ENCODE results near the gene PRDX2. TPM values are rescaled to one million over a fixed set of nuclear protein-coding genes. Genes with fewer than 3 reads are reported as not detected.

The PRDX2 gene
- polyA plus RNA-seq, 1 donor from 2014 or later: 882 TPM

GRCh38 chr19:12833418-12833737 is 31.8 kb upstream of the PRDX2 start:
- H3F3A ChIP-seq (ENCODE audit: insufficient read depth, low read length, poor library complexity, severe bottlenecking): no peaks in the 10 kb centered on the region
- no peaks in the 10 kb centered on the region for H3K9me3 ChIP-seq (ENCODE audit: low read length)
- H3K27ac ChIP-seq (ENCODE audit: low read length): no peak overlapping the region
- no peaks in the 10 kb centered on the region for H3K36me3 ChIP-seq (ENCODE audit: insufficient read depth, low read length)
- peak overlapping the region; percentile 79 for H3K4me3 ChIP-seq (ENCODE audit: low read length)
- no peak overlapping the region for H2AFZ ChIP-seq (ENCODE audit: low read depth, low read length)
- peak overlapping the region; percentile 65 for H3K4me2 ChIP-seq (ENCODE audit: low read length)
- H3K9me2 ChIP-seq (ENCODE audit: insufficient read depth, low read length): no peaks in the 10 kb centered on the region
- H4K20me1 ChIP-seq (ENCODE audit: insufficient read depth): no peaks in the 10 kb centered on the region
- H3K79me2 ChIP-seq (replicated peaks; ENCODE audit: insufficient read depth, low read length): peaks cover 5% of the 10 kb centered on the region
- TF ChIP-seq POLR2AphosphoS5 (IDR thresholded peaks at IDR 0.05): no peak
- no peak for TF ChIP-seq MXI1 (conservative IDR thresholded peaks at IDR 0.05; ENCODE audit: poor library complexity, severe bottlenecking)
- no peak for TF ChIP-seq EP300 (conservative IDR thresholded peaks at IDR 0.05; ENCODE audit: poor library complexity, severe bottlenecking)
- no peak for TF ChIP-seq TAF1 (IDR thresholded peaks at IDR 0.05; ENCODE audit: low read depth)
- peaks cover 56% of the 10 kb centered on the region for H3K27me3 ChIP-seq (ENCODE audit: insufficient read depth, low read depth, low read length)
- H3K9ac ChIP-seq (ENCODE audit: low read length): peak overlapping the region; percentile 45

DNA sequence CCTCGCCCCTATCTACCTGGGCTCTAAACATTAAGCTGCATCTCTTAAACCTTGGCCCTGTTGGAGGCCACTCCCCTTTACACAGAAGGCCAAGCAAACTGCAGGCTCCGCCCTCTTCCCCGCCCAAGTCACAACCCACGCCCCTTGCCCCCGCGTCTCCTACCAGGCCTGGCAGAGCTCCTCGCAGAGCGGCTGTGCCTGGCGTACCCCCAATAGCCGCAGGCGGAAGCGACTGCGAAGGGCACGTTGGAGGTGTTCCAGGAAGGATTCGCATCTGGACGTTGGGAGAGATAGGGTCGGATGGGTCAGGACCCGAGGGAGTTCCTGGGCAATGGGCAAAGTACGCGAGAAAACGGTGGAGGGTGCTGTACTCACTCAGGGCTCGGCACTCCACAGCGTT is 26.9 kb upstream of the PRDX2 start:
- Histone ChIP-seq H3K27ac (ENCODE audit: low read length) (no peak overlapping the region), H2AFZ (ENCODE audit: low read depth, low read length) (no peak overlapping the region), H3K36me3 (ENCODE audit: insufficient read depth, low read length) (no peaks in the 10 kb centered on the region), H3K9me3 (ENCODE audit: low read length) (no peaks in the 10 kb centered on the region), H3K27me3 (ENCODE audit: insufficient read depth, low read depth, low read length) (peaks cover 36% of the 10 kb centered on the region), H3K4me3 (ENCODE audit: low read length) (no peak overlapping the region), H3K4me2 (ENCODE audit: low read length) (no peak overlapping the region), H4K20me1 (ENCODE audit: insufficient read depth) (no peaks in the 10 kb centered on the region), H3K9me2 (ENCODE audit: insufficient read depth, low read length) (no peaks in the 10 kb centered on the region), H3F3A (ENCODE audit: insufficient read depth, low read length, poor library complexity, severe bottlenecking) (no peaks in the 10 kb centered on the region), H3K9ac (ENCODE audit: low read length) (no peak overlapping the region), H3K79me2 (replicated peaks; ENCODE audit: insufficient read depth, low read length) (no peaks in the 10 kb centered on the region)
- TF ChIP-seq TAF1 (IDR thresholded peaks at IDR 0.05; ENCODE audit: low read depth) (no peak), SMC3 (conservative IDR thresholded peaks at IDR 0.05; ENCODE audit: poor library complexity) (no peak), CTCF (IDR thresholded peaks at IDR 0.05; ENCODE audit: poor library complexity, severe bottlenecking) (no peak), EP300 (conservative IDR thresholded peaks at IDR 0.05; ENCODE audit: poor library complexity, severe bottlenecking) (no peak), EZH2 (IDR thresholded peaks at IDR 0.05; ENCODE audit: borderline replicate concordance, insufficient read depth, low read length, poor library complexity, severe bottlenecking) (no peak), POLR2AphosphoS5 (IDR thresholded peaks at IDR 0.05) (no peak), MXI1 (conservative IDR thresholded peaks at IDR 0.05; ENCODE audit: poor library complexity, severe bottlenecking) (no peak)
- TF ChIP-seq, protein P1, sequence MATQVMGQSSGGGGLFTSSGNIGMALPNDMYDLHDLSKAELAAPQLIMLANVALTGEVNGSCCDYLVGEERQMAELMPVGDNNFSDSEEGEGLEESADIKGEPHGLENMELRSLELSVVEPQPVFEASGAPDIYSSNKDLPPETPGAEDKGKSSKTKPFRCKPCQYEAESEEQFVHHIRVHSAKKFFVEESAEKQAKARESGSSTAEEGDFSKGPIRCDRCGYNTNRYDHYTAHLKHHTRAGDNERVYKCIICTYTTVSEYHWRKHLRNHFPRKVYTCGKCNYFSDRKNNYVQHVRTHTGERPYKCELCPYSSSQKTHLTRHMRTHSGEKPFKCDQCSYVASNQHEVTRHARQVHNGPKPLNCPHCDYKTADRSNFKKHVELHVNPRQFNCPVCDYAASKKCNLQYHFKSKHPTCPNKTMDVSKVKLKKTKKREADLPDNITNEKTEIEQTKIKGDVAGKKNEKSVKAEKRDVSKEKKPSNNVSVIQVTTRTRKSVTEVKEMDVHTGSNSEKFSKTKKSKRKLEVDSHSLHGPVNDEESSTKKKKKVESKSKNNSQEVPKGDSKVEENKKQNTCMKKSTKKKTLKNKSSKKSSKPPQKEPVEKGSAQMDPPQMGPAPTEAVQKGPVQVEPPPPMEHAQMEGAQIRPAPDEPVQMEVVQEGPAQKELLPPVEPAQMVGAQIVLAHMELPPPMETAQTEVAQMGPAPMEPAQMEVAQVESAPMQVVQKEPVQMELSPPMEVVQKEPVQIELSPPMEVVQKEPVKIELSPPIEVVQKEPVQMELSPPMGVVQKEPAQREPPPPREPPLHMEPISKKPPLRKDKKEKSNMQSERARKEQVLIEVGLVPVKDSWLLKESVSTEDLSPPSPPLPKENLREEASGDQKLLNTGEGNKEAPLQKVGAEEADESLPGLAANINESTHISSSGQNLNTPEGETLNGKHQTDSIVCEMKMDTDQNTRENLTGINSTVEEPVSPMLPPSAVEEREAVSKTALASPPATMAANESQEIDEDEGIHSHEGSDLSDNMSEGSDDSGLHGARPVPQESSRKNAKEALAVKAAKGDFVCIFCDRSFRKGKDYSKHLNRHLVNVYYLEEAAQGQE (IDR thresholded peaks at IDR 0.05; ENCODE audit: borderline replicate concordance): no peak
